HEK293 (cell line): ENCODE results near the gene MYL7.

ENCODE experiments used
- CTCF ChIA-PET: fragments of 350-600 bp; formaldehyde crosslinking; extraction: SDS; loops from one replicate; lab custom pipeline; 2021; ENCODE audit warnings: antibody characterized with exemption; lab: Yijun Ruan, JAX
- POLR2A ChIA-PET: fragments of 300-600 bp; formaldehyde crosslinking; extraction: SDS; loops from one replicate; lab custom pipeline; 2020; ENCODE audit warnings: antibody characterized with exemption, inconsistent platforms; lab: Yijun Ruan, JAX
- H3K27ac ChIP-seq: fragments of 200-500 bp; sonication (Bioruptor generic); 2 replicates; pipeline ENCODE4 v1.5.1; 2014; ENCODE audit warnings: low read depth, low read length, control low read depth, inconsistent platforms; ENCODE audit errors: extremely low read depth
- H3K36me3 ChIP-seq, 2 experiments: fragments of 200-500 bp in 1 of 2; sonication (Bioruptor generic) in 1 of 2; 1 replicate in 1 of 2; 2 replicates in 1 of 2; pipeline ENCODE4 v1.5.1; 2014 to 2017; ENCODE audit warnings: inconsistent platforms in 2 of 2, low read length in 2 of 2; ENCODE audit not compliant: control insufficient read depth in 2 of 2, insufficient read depth in 1 of 2
- H3K4me1 ChIP-seq: fragments of 200-500 bp; sonication (Bioruptor generic); 2 replicates; pipeline ENCODE4 v1.5.1; 2014; ENCODE audit warnings: mild to moderate bottlenecking, low read length, inconsistent platforms; ENCODE audit not compliant: control insufficient read depth, insufficient read depth
- H3K4me3 ChIP-seq: 2 replicates; pipeline ENCODE4 v1.5.1; 2011; ENCODE audit warnings: low read depth, mild to moderate bottlenecking, control low read depth, low read length, moderate library complexity
- H3K9me3 ChIP-seq: fragments of 200-500 bp; sonication (Bioruptor generic); 2 replicates; pipeline ENCODE4 v1.5.1; 2014; ENCODE audit warnings: low read depth, low read length, inconsistent platforms; ENCODE audit not compliant: control insufficient read depth, insufficient read depth
- EGR2 ChIP-seq: fragments of 450-650 bp; formaldehyde crosslinking; IDR thresholded peaks from 2 replicates; pipeline ENCODE4 v1.5.1; 2016; ENCODE audit warnings: low read depth, missing biosample characterization, missing genetic modification characterization
- GLIS1 ChIP-seq: fragments of 450-650 bp; formaldehyde crosslinking; IDR thresholded peaks from 2 replicates; pipeline ENCODE4 v1.5.1; 2016; ENCODE audit warnings: missing biosample characterization, missing genetic modification characterization
- GLIS2 ChIP-seq: fragments of 450-650 bp; formaldehyde crosslinking; IDR thresholded peaks from 2 replicates; pipeline ENCODE4 v1.5.1; 2016; ENCODE audit warnings: missing biosample characterization, missing genetic modification characterization
- HOXC10 ChIP-seq: sonication (generic); formaldehyde crosslinking; IDR thresholded peaks from 2 replicates; pipeline ENCODE4 v1.8.1; 2023; ENCODE audit warnings: mild to moderate bottlenecking, missing genetic modification reagents
- KLF1 ChIP-seq: fragments of 450-650 bp; formaldehyde crosslinking; IDR thresholded peaks from 2 replicates; pipeline ENCODE4 v1.5.1; 2016; ENCODE audit warnings: missing biosample characterization, missing genetic modification characterization
- KLF16 ChIP-seq: fragments of 450-650 bp; formaldehyde crosslinking; IDR thresholded peaks from 2 replicates; pipeline ENCODE4 v1.5.1; 2017; ENCODE audit warnings: missing biosample characterization, missing genetic modification characterization
- KLF7 ChIP-seq: fragments of 450-650 bp; formaldehyde crosslinking; IDR thresholded peaks from 2 replicates; pipeline ENCODE4 v1.5.1; 2016; ENCODE audit warnings: missing biosample characterization, missing genetic modification characterization, borderline replicate concordance
- KLF9 ChIP-seq: fragments of 450-650 bp; formaldehyde crosslinking; IDR thresholded peaks from 2 replicates; pipeline ENCODE4 v1.5.1; 2016; ENCODE audit warnings: missing biosample characterization, missing genetic modification characterization, low read depth
- OVOL3 ChIP-seq: fragments of 450-650 bp; formaldehyde crosslinking; IDR thresholded peaks from 2 replicates; pipeline ENCODE4 v1.5.1; 2016; ENCODE audit warnings: missing biosample characterization, missing genetic modification characterization
- WT1 ChIP-seq: fragments of 450-650 bp; formaldehyde crosslinking; IDR thresholded peaks from 2 replicates; pipeline ENCODE4 v1.5.1; 2016; ENCODE audit warnings: missing biosample characterization, missing genetic modification characterization
- ZBTB1 ChIP-seq: fragments of 450-650 bp; formaldehyde crosslinking; IDR thresholded peaks from 2 replicates; pipeline ENCODE4 v1.5.1; 2016; ENCODE audit warnings: missing biosample characterization, missing genetic modification characterization
- ZFHX2 ChIP-seq: fragments of 450-650 bp; formaldehyde crosslinking; conservative IDR thresholded peaks from 2 replicates; pipeline ENCODE4 v1.5.1; 2016; ENCODE audit warnings: missing biosample characterization, missing genetic modification characterization
- ZFP37 ChIP-seq: fragments of 450-650 bp; formaldehyde crosslinking; IDR thresholded peaks from 2 replicates; pipeline ENCODE4 v1.5.1; 2016; ENCODE audit warnings: missing biosample characterization, missing genetic modification characterization
- ZFP69B ChIP-seq: fragments of 450-650 bp; formaldehyde crosslinking; IDR thresholded peaks from 2 replicates; pipeline ENCODE4 v1.5.1; 2016; ENCODE audit warnings: missing biosample characterization, missing genetic modification characterization
- ZIC2 ChIP-seq: fragments of 450-650 bp; formaldehyde crosslinking; IDR thresholded peaks from 2 replicates; pipeline ENCODE4 v1.5.1; 2016; ENCODE audit warnings: missing biosample characterization, missing genetic modification characterization
- ZNF121 ChIP-seq: fragments of 450-650 bp; formaldehyde crosslinking; IDR thresholded peaks from 2 replicates; pipeline ENCODE4 v1.5.1; 2016; ENCODE audit warnings: missing biosample characterization, missing genetic modification characterization
- ZNF133 ChIP-seq: fragments of 450-650 bp; formaldehyde crosslinking; IDR thresholded peaks from 2 replicates; pipeline ENCODE4 v1.5.1; 2016; ENCODE audit warnings: missing biosample characterization, missing genetic modification characterization
- ZNF169 ChIP-seq: fragments of 450-650 bp; formaldehyde crosslinking; IDR thresholded peaks from 2 replicates; pipeline ENCODE4 v1.5.1; 2016; ENCODE audit warnings: missing biosample characterization, missing genetic modification characterization
- ZNF24 ChIP-seq: fragments of 450-650 bp; formaldehyde crosslinking; IDR thresholded peaks from 2 replicates; pipeline ENCODE4 v1.5.1; 2016; ENCODE audit warnings: missing biosample characterization, missing genetic modification characterization
- ZNF302 ChIP-seq: fragments of 450-650 bp; formaldehyde crosslinking; IDR thresholded peaks from 2 replicates; pipeline ENCODE4 v1.5.1; 2016; ENCODE audit warnings: missing biosample characterization, missing genetic modification characterization, low read depth
- ZNF585B ChIP-seq: fragments of 450-650 bp; formaldehyde crosslinking; IDR thresholded peaks from 2 replicates; pipeline ENCODE4 v1.5.1; 2016; ENCODE audit warnings: missing biosample characterization, missing genetic modification characterization
- ZNF624 ChIP-seq: fragments of 450-650 bp; formaldehyde crosslinking; IDR thresholded peaks from 2 replicates; pipeline ENCODE4 v1.5.1; 2017; ENCODE audit warnings: missing biosample characterization, missing genetic modification characterization
- ZSCAN30 ChIP-seq: fragments of 450-650 bp; IDR thresholded peaks from 2 replicates; pipeline ENCODE4 v1.5.1; 2018; ENCODE audit warnings: missing biosample characterization, mild to moderate bottlenecking, missing genetic modification characterization, moderate library complexity
- TF ChIP-seq, protein P1 (sequence below): fragments of 450-650 bp; formaldehyde crosslinking; IDR thresholded peaks from 2 replicates; pipeline ENCODE4 v1.5.1; 2016; ENCODE audit warnings: missing biosample characterization, missing genetic modification characterization

The MYL7 gene

DNA sequence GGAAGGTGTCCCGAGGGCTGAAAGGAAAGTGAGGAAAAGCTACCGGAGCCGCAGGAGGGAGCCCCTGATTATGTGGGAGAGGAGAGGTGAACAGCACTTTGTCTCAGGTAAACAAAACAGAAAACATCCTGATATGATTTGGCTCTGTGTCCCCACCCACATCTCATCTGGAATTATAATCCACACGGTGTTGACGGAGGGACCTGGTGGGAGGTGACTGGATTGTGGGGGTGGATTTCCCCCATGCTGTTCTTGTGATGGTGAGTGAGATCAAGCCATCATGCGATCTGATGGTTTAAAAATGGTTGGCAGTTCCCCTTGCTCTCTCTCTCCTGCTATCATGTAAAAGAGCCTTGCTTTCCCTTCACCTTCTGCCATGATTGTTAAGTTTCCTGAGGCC is 20.7 kb downstream of the MYL7 start:
- H3K27ac ChIP-seq: no peak overlapping the region
- POLR2A ChIA-PET: no interaction called here
- no peaks in the 10 kb centered on the region for H3K4me1 ChIP-seq
- TF ChIP-seq ZIC2 (tag by site-specific recombination) (peak; percentile 13; the same call in 1 of the 2 replicates), ZFHX2 (tag by site-specific recombination) (peak; percentile 80), EGR2 (peak; percentile 75), OVOL3 (tag by site-specific recombination) (no peak)
- no peaks in the 10 kb centered on the region for H3K9me3 ChIP-seq
- CTCF ChIA-PET: no interaction called here
- H3K4me3 ChIP-seq: no peak overlapping the region
- peaks cover 12 to 63% of the 10 kb centered on the region in 2 experiments for H3K36me3 ChIP-seq

- H3K36me3 ChIP-seq: peaks cover 12 to 67% of the 10 kb centered on the region in 2 experiments
- no peak overlapping the region for H3K4me3 ChIP-seq
- ChIA-PET POLR2A (no interaction called here), CTCF (no interaction called here)
- no peaks in the 10 kb centered on the region for H3K4me1 ChIP-seq
- H3K9me3 ChIP-seq: no peaks in the 10 kb centered on the region
- TF ChIP-seq OVOL3 (tag by site-specific recombination): no peak
- TF ChIP-seq WT1 (tag by site-specific recombination): no peak
- no peak for TF ChIP-seq ZNF121 (tag by site-specific recombination)
- TF ChIP-seq ZNF24 (tag by site-specific recombination): no peak
- no peak for TF ChIP-seq KLF7 (tag by site-specific recombination)
- TF ChIP-seq HOXC10 (CRISPR knock-in tag): no peak
- TF ChIP-seq KLF1 (tag by site-specific recombination): no peak
- no peak for TF ChIP-seq ZNF585B (tag by site-specific recombination)
- TF ChIP-seq ZNF169: no peak
- no peak for TF ChIP-seq ZNF624
- TF ChIP-seq ZNF302: no peak
- no peak for TF ChIP-seq ZBTB1 (tag by site-specific recombination)
- no peak for TF ChIP-seq ZFP37 (tag by site-specific recombination)
- no peak for TF ChIP-seq GLIS2 (tag by site-specific recombination)
- no peak for TF ChIP-seq KLF16 (tag by site-specific recombination)
- TF ChIP-seq ZNF133 (tag by site-specific recombination): no peak
- TF ChIP-seq, protein P1, sequence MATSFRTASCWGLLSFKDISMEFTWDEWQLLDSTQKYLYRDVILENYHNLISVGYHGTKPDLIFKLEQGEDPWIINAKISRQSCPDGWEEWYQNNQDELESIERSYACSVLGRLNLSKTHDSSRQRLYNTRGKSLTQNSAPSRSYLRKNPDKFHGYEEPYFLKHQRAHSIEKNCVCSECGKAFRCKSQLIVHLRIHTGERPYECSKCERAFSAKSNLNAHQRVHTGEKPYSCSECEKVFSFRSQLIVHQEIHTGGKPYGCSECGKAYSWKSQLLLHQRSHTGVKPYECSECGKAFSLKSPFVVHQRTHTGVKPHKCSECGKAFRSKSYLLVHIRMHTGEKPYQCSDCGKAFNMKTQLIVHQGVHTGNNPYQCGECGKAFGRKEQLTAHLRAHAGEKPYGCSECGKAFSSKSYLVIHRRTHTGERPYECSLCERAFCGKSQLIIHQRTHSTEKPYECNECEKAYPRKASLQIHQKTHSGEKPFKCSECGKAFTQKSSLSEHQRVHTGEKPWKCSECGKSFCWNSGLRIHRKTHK (tag by site-specific recombination): no peak
- no peak for TF ChIP-seq KLF9 (tag by site-specific recombination)
- TF ChIP-seq ZFP69B (tag by site-specific recombination): no peak
- no peak for TF ChIP-seq ZSCAN30 (tag by site-specific recombination)
- H3K27ac ChIP-seq: no peak overlapping the region
Measured at GRCh38 chr7:44119829-44120380, 21.2 kb downstream of the MYL7 start.

GRCh38 chr7:44117801-44118429 is 23.2 kb downstream of the MYL7 start:
- ChIA-PET CTCF (no interaction called here), POLR2A (no interaction called here)
- TF ChIP-seq GLIS1 (tag by site-specific recombination): peak; percentile 69
- no peak for TF ChIP-seq ZNF624
- no peaks in the 10 kb centered on the region for H3K4me1 ChIP-seq
- no peak overlapping the region for H3K4me3 ChIP-seq
- no peaks in the 10 kb centered on the region for H3K9me3 ChIP-seq
- H3K36me3 ChIP-seq: peaks cover 12 to 75% of the 10 kb centered on the region in 2 experiments
- no peak overlapping the region for H3K27ac ChIP-seq
